GM18907 (cell line): ENCODE results near the gene PATE1.

Experiments
- ATAC-seq: cut with Tn5 transposase; IDR thresholded peaks from one replicate; pipeline ENCODE4 v1.9.1; 2021; ENCODE audit warnings: mild to moderate bottlenecking, moderate library complexity; ENCODE audit not compliant: unreplicated experiment

Gene PATE1

DNA sequence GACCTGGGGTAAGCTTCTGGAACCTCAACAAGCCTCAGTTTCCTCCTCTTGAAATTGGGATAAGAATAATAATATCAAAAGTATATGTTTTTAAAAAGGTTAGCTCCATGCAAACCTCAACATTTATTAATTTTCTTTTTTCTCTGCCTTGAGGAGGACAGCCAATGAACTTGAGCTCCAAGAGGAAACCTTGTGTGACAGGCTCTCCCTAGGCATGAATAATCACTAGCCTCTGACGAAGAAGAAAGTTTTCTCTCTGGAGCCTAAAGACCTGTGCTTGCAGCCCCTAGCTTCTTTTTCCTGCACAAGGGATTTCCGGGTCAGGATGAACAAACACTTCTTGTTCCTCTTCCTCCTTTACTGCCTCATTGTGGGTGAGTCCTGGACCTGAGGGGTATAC, 41.7 kb downstream of the PATE1 start, which contains the start of gene PATE3:
Gene PATE3 (plus strand): TSS at position 301 of the 400 bp plus-strand sequence. CDS start 25 bp downstream, at position 326.
- no peak for ATAC-seq

DNA sequence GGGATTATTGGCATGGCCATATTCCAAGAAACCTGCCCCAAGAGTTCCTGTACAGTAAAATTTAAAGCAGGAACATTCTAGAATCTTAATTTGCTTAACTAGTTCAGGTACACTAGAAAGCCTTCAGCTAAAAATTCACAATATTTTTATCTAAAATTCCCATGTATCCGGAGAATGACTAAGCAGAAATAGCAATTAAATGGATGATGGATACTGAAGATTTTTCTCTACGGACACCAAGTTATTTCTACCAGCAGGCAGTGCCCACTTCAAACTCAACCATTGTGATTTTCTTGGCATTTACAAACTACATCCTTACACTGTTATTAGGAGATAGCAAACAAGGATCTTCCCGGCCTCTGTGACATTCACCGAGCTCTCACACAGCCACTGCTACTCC, 44.7 kb downstream of the PATE1 start:
- no peak for ATAC-seq

- no peak for ATAC-seq
These were observed 51.6 kb downstream of the PATE1 start for GRCh38 chr11:125797641-125798040.
